Measurements from ENCODE around the gene OSBPL7.
A peak's percentile ranks its signal among the peaks of the same experiment; 100 is the strongest.

Gene OSBPL7

GRCh38 chr17:47840742-47841487 is 19.3 kb upstream of the OSBPL7 start, which contains the start of gene SCRN2:
SCRN2 (minus strand) TSS chr17:47841273; CDS start chr17:47840843, 430 bp downstream.
- Histone ChIP-seq H2BK15ac (replicated peaks; ENCODE audit: low read depth) (no peak within 1 kb of the TSS), H3K79me2 (ENCODE audit: control insufficient read depth, insufficient read depth, low read length) (no peaks in the 10 kb centered on the region), H3K36me3 (ENCODE audit: control insufficient read depth, insufficient read depth, low read length) (no peaks in the 10 kb centered on the region), H3K4me2 (ENCODE audit: low read length) (peak within 1 kb of the TSS; percentile 55), H2AK5ac (ENCODE audit: low read length) (no peak within 1 kb of the TSS), H3K9ac (ENCODE audit: low read length) (peak within 1 kb of the TSS; percentile 77), H3K18ac (ENCODE audit: low read length) (peak within 1 kb of the TSS; percentile 61), H4K8ac (ENCODE audit: low read depth, low read length) (peak within 1 kb of the TSS; percentile 58), H3K27ac (ENCODE audit: low read depth, low read length) (no peak within 1 kb of the TSS), H3K56ac (ENCODE audit: low read length) (peak within 1 kb of the TSS; percentile 86), H4K5ac (ENCODE audit: low read length) (no peak within 1 kb of the TSS), H3K27me3 (ENCODE audit: insufficient read depth, low read length, poor library complexity) (no peaks in the 10 kb centered on the region), H2BK5ac (ENCODE audit: low read length) (no peak within 1 kb of the TSS), H3K4ac (ENCODE audit: low read depth, low read length) (peak within 1 kb of the TSS; percentile 21), H3K79me1 (ENCODE audit: low read length) (peaks cover 4% of the 10 kb centered on the region), H2BK120ac (ENCODE audit: low read depth, low read length) (no peak within 1 kb of the TSS), H3K23ac (ENCODE audit: low read length) (no peak within 1 kb of the TSS), H3K4me1 (ENCODE audit: control insufficient read depth, low read depth, low read length) (peaks cover 7% of the 10 kb centered on the region), H3K4me3 (ENCODE audit: low read length) (peak within 1 kb of the TSS; percentile 69)
- WGBS (ENCODE audit: extremely low coverage, insufficient coverage, low lambda C conversion rate) = no CpG with 5 or more reads among the region's 55 CpGs
- peak; percentile 95 for DNase-seq

GRCh38 chr17:47840001-47840741 is 18.6 kb upstream of the OSBPL7 start:
- Histone ChIP-seq H2AK5ac (ENCODE audit: low read length) (no peak overlapping the region), H2BK120ac (ENCODE audit: low read depth, low read length) (no peak overlapping the region), H3K4me1 (ENCODE audit: control insufficient read depth, low read depth, low read length) (peaks cover 7% of the 10 kb centered on the region), H3K9ac (ENCODE audit: low read length) (peak overlapping the region; percentile 77), H4K5ac (ENCODE audit: low read length) (no peak overlapping the region), H3K56ac (ENCODE audit: low read length) (peak overlapping the region; percentile 86), H3K23ac (ENCODE audit: low read length) (no peak overlapping the region), H3K27me3 (ENCODE audit: insufficient read depth, low read length, poor library complexity) (no peaks in the 10 kb centered on the region), H3K79me2 (ENCODE audit: control insufficient read depth, insufficient read depth, low read length) (no peaks in the 10 kb centered on the region), H3K18ac (ENCODE audit: low read length) (no peak overlapping the region), H3K36me3 (ENCODE audit: control insufficient read depth, insufficient read depth, low read length) (no peaks in the 10 kb centered on the region), H3K4ac (ENCODE audit: low read depth, low read length) (no peak overlapping the region), H3K79me1 (ENCODE audit: low read length) (peaks cover 3% of the 10 kb centered on the region), H3K27ac (ENCODE audit: low read depth, low read length) (no peak overlapping the region), H2BK5ac (ENCODE audit: low read length) (no peak overlapping the region), H3K4me3 (ENCODE audit: low read length) (peak overlapping the region; percentile 69), H4K8ac (ENCODE audit: low read depth, low read length) (no peak overlapping the region), H2BK15ac (replicated peaks; ENCODE audit: low read depth) (no peak overlapping the region), H3K4me2 (ENCODE audit: low read length) (peak overlapping the region; percentile 55)
- WGBS (ENCODE audit: extremely low coverage, insufficient coverage, low lambda C conversion rate) = no CpG with 5 or more reads among the region's 17 CpGs
- no peak for DNase-seq

- H3K27me3 ChIP-seq (ENCODE audit: insufficient read depth, low read length, poor library complexity) = no peaks in the 10 kb centered on the region
- peak overlapping the region; percentile 3 for H3K23ac ChIP-seq (ENCODE audit: low read length)
- no peak overlapping the region for H2BK15ac ChIP-seq (replicated peaks; ENCODE audit: low read depth)
- no peaks in the 10 kb centered on the region for H3K36me3 ChIP-seq (ENCODE audit: control insufficient read depth, insufficient read depth, low read length)
- no peak overlapping the region for H3K9ac ChIP-seq (ENCODE audit: low read length)
- H4K5ac ChIP-seq (ENCODE audit: low read length) = no peak overlapping the region
- H3K56ac ChIP-seq (ENCODE audit: low read length) = no peak overlapping the region
- H3K79me1 ChIP-seq (ENCODE audit: low read length) = peaks cover 3% of the 10 kb centered on the region
- H3K18ac ChIP-seq (ENCODE audit: low read length) = no peak overlapping the region
- H2BK5ac ChIP-seq (ENCODE audit: low read length) = no peak overlapping the region
- H3K4me1 ChIP-seq (ENCODE audit: control insufficient read depth, low read depth, low read length) = peaks cover 2% of the 10 kb centered on the region
- H2AK5ac ChIP-seq (ENCODE audit: low read length) = no peak overlapping the region
- H3K4ac ChIP-seq (ENCODE audit: low read depth, low read length) = no peak overlapping the region
- H3K4me3 ChIP-seq (ENCODE audit: low read length) = no peak overlapping the region
- H3K27ac ChIP-seq (ENCODE audit: low read depth, low read length) = no peak overlapping the region
- H4K8ac ChIP-seq (ENCODE audit: low read depth, low read length) = no peak overlapping the region
- no CpG with 5 or more reads among the region's 5 CpGs for WGBS (ENCODE audit: extremely low coverage, insufficient coverage, low lambda C conversion rate)
- no peak overlapping the region for H2BK120ac ChIP-seq (ENCODE audit: low read depth, low read length)
- no peak overlapping the region for H3K4me2 ChIP-seq (ENCODE audit: low read length)
- DNase-seq = no peak
- no peaks in the 10 kb centered on the region for H3K79me2 ChIP-seq (ENCODE audit: control insufficient read depth, insufficient read depth, low read length)
Measured at GRCh38 chr17:47839071-47839470, 17.5 kb upstream of the OSBPL7 start.

- Histone ChIP-seq H3K79me2 (ENCODE audit: control insufficient read depth, insufficient read depth, low read length) (no peaks in the 10 kb centered on the region), H2BK5ac (ENCODE audit: low read length) (no peak overlapping the region), H3K18ac (ENCODE audit: low read length) (no peak overlapping the region), H3K56ac (ENCODE audit: low read length) (no peak overlapping the region), H3K4me3 (ENCODE audit: low read length) (no peak overlapping the region), H4K5ac (ENCODE audit: low read length) (no peak overlapping the region), H3K36me3 (ENCODE audit: control insufficient read depth, insufficient read depth, low read length) (no peaks in the 10 kb centered on the region), H3K9ac (ENCODE audit: low read length) (no peak overlapping the region), H3K23ac (ENCODE audit: low read length) (no peak overlapping the region), H3K79me1 (ENCODE audit: low read length) (peaks cover 3% of the 10 kb centered on the region), H4K8ac (ENCODE audit: low read depth, low read length) (no peak overlapping the region), H2AK5ac (ENCODE audit: low read length) (no peak overlapping the region), H2BK120ac (ENCODE audit: low read depth, low read length) (no peak overlapping the region), H3K4me1 (ENCODE audit: control insufficient read depth, low read depth, low read length) (peaks cover 2% of the 10 kb centered on the region), H3K27me3 (ENCODE audit: insufficient read depth, low read length, poor library complexity) (no peaks in the 10 kb centered on the region), H3K4me2 (ENCODE audit: low read length) (no peak overlapping the region), H3K4ac (ENCODE audit: low read depth, low read length) (no peak overlapping the region), H2BK15ac (replicated peaks; ENCODE audit: low read depth) (no peak overlapping the region), H3K27ac (ENCODE audit: low read depth, low read length) (no peak overlapping the region)
- no peak for DNase-seq
- WGBS (ENCODE audit: extremely low coverage, insufficient coverage, low lambda C conversion rate) = no CpG with 5 or more reads among the region's 13 CpGs
Measured at GRCh38 chr17:47838636-47839035, 17.0 kb upstream of the OSBPL7 start.

GRCh38 chr17:47837401-47838039 is 15.9 kb upstream of the OSBPL7 start:
- Histone ChIP-seq H4K8ac (ENCODE audit: low read depth, low read length) (no peak overlapping the region), H4K5ac (ENCODE audit: low read length) (no peak overlapping the region), H3K4me3 (ENCODE audit: low read length) (no peak overlapping the region), H2AK5ac (ENCODE audit: low read length) (no peak overlapping the region), H3K9ac (ENCODE audit: low read length) (no peak overlapping the region), H3K79me2 (ENCODE audit: control insufficient read depth, insufficient read depth, low read length) (no peaks in the 10 kb centered on the region), H3K27ac (ENCODE audit: low read depth, low read length) (no peak overlapping the region), H3K36me3 (ENCODE audit: control insufficient read depth, insufficient read depth, low read length) (no peaks in the 10 kb centered on the region), H3K4ac (ENCODE audit: low read depth, low read length) (no peak overlapping the region), H3K27me3 (ENCODE audit: insufficient read depth, low read length, poor library complexity) (no peaks in the 10 kb centered on the region), H2BK5ac (ENCODE audit: low read length) (no peak overlapping the region), H3K79me1 (ENCODE audit: low read length) (peaks cover 3% of the 10 kb centered on the region), H2BK15ac (replicated peaks; ENCODE audit: low read depth) (no peak overlapping the region), H3K56ac (ENCODE audit: low read length) (no peak overlapping the region), H3K4me1 (ENCODE audit: control insufficient read depth, low read depth, low read length) (no peaks in the 10 kb centered on the region), H3K4me2 (ENCODE audit: low read length) (no peak overlapping the region), H2BK120ac (ENCODE audit: low read depth, low read length) (no peak overlapping the region), H3K18ac (ENCODE audit: low read length) (no peak overlapping the region), H3K23ac (ENCODE audit: low read length) (no peak overlapping the region)
- WGBS (ENCODE audit: extremely low coverage, insufficient coverage, low lambda C conversion rate) = no CpG with 5 or more reads among the region's 13 CpGs
- no peak for DNase-seq
